OCI-LY3 (cell line): ENCODE results near the gene AP1S1.
A peak's percentile ranks its signal among the peaks of the same experiment; 100 is the strongest.

Experiments used
- H2AFZ ChIP-seq: fragments of 200-600, 300-600 bp; shearing (Covaris generic); 2 replicates; pipeline ENCODE4 v1.6.0; 2014; ENCODE audit warnings: antibody characterized with exemption, low read depth, low read length
- H3K27ac ChIP-seq: fragments of 200-600, 300-600 bp; sonication (generic); 2 replicates; pipeline ENCODE4 v1.5.1; 2014; ENCODE audit warnings: mild to moderate bottlenecking, low read length, moderate library complexity, mixed read lengths
- H3K27me3 ChIP-seq: fragments of 200-600, 300-600 bp; sonication (generic); 2 replicates; pipeline ENCODE4 v1.6.1; 2014; ENCODE audit warnings: low read depth, low read length, mixed read lengths
- H3K36me3 ChIP-seq: fragments of 200-600, 300-600 bp; sonication (generic); replicated peaks from 2 replicates; pipeline ENCODE3; 2014; ENCODE audit warnings: low read depth, low read length, mixed read lengths
- H3K4me1 ChIP-seq: fragments of 300-600, 200-600 bp; sonication (generic); 2 replicates; pipeline ENCODE4 v1.6.1; 2014; ENCODE audit warnings: low read length, mixed read lengths
- H3K4me2 ChIP-seq: fragments of 200-600, 300-600 bp; sonication (generic); 2 replicates; pipeline ENCODE4 v1.6.1; 2014; ENCODE audit warnings: low read length, mixed read lengths
- H3K4me3 ChIP-seq: fragments of 300-600, 200-600 bp; sonication (generic); 2 replicates; pipeline ENCODE4 v1.5.1; 2014; ENCODE audit warnings: antibody characterized with exemption, mild to moderate bottlenecking, low read length, moderate library complexity
- H3K79me2 ChIP-seq: fragments of 300-600, 200-600 bp; shearing (Covaris generic); 2 replicates; pipeline ENCODE4 v1.6.1; 2014; ENCODE audit warnings: mild to moderate bottlenecking, low read length, mixed read lengths
- H3K9ac ChIP-seq: fragments of 300-600, 200-600 bp; shearing (Covaris generic); 2 replicates; pipeline ENCODE4 v1.6.0; 2014; ENCODE audit warnings: mild to moderate bottlenecking, low read length, moderate library complexity
- H3K9me3 ChIP-seq: fragments of 200-600, 300-600 bp; shearing (Covaris generic); 2 replicates; pipeline ENCODE4 v1.6.1; 2014; ENCODE audit warnings: low read length, mixed read lengths; ENCODE audit not compliant: insufficient read depth
- H4K20me1 ChIP-seq: fragments of 200-600, 300-600 bp; sonication (generic); 2 replicates; pipeline ENCODE4 v1.6.1; 2016; ENCODE audit warnings: low read length, mixed read lengths; ENCODE audit not compliant: insufficient read depth
- EZH2phosphoT487 ChIP-seq: fragments of 200-600 bp; shearing (Covaris generic); IDR thresholded peaks from 2 replicates; pipeline ENCODE4 v1.6.1; 2018; ENCODE audit warnings: antibody characterized with exemption, mixed run types, low read depth
- TF ChIP-seq, protein P1 (sequence below): fragments of 200-600, 300-600 bp; sonication (generic); IDR thresholded peaks from 2 replicates; pipeline ENCODE4 v1.5.1; 2014; ENCODE audit warnings: antibody characterized with exemption, low read length, low read depth

The AP1S1 gene

DNA sequence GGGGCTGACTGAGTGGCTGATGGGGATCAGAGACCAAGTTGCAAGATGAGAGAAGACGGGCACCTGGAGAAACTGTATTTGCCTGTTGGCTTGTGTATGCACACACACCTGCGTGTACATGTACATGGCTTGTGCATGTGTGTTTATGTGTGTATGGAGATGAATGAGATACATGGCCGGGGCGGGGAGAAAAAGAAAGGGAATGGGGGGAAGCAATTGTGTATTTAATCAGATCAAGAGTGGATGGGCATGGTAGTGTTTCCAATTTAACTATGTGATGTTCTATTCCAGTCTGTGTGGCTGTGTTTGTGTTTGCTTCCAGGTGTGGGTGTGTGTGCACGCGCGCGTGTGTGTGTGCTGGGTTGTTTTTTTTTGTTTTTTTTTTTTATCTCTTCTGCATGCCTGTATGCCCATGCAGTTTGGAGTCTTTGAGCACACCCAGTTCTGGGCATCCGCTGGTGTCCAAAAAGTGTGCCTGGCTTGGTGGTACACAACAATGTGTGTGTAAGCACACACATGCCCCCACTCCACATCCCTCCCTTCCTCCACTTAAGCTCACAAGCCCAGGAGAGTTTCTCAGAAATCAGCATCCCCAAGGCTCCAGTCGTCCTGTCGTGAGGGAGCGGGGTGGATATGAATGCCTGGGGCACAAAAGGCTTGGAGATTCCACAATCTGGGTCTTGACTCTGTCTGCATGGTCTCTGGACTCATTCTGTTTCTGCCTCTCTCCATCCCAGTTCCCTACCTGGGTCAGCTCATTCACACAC lies 13.6 kb downstream of the AP1S1 start:
- peaks cover 21% of the 10 kb centered on the region for H3K4me1 ChIP-seq
- no peak for TF ChIP-seq EZH2phosphoT487
- TF ChIP-seq, protein P1, sequence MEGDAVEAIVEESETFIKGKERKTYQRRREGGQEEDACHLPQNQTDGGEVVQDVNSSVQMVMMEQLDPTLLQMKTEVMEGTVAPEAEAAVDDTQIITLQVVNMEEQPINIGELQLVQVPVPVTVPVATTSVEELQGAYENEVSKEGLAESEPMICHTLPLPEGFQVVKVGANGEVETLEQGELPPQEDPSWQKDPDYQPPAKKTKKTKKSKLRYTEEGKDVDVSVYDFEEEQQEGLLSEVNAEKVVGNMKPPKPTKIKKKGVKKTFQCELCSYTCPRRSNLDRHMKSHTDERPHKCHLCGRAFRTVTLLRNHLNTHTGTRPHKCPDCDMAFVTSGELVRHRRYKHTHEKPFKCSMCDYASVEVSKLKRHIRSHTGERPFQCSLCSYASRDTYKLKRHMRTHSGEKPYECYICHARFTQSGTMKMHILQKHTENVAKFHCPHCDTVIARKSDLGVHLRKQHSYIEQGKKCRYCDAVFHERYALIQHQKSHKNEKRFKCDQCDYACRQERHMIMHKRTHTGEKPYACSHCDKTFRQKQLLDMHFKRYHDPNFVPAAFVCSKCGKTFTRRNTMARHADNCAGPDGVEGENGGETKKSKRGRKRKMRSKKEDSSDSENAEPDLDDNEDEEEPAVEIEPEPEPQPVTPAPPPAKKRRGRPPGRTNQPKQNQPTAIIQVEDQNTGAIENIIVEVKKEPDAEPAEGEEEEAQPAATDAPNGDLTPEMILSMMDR: no peak
- no peak overlapping the region for H3K4me3 ChIP-seq
- peaks cover 42% of the 10 kb centered on the region for H3K27me3 ChIP-seq
- H3K27ac ChIP-seq: no peak overlapping the region
- no peak overlapping the region for H3K9ac ChIP-seq
- no peak overlapping the region for H2AFZ ChIP-seq
- H3K79me2 ChIP-seq: no peaks in the 10 kb centered on the region
- H3K4me2 ChIP-seq: no peak overlapping the region
- no peaks in the 10 kb centered on the region for H4K20me1 ChIP-seq
- no peaks in the 10 kb centered on the region for H3K9me3 ChIP-seq
- no peaks in the 10 kb centered on the region for H3K36me3 ChIP-seq

DNA sequence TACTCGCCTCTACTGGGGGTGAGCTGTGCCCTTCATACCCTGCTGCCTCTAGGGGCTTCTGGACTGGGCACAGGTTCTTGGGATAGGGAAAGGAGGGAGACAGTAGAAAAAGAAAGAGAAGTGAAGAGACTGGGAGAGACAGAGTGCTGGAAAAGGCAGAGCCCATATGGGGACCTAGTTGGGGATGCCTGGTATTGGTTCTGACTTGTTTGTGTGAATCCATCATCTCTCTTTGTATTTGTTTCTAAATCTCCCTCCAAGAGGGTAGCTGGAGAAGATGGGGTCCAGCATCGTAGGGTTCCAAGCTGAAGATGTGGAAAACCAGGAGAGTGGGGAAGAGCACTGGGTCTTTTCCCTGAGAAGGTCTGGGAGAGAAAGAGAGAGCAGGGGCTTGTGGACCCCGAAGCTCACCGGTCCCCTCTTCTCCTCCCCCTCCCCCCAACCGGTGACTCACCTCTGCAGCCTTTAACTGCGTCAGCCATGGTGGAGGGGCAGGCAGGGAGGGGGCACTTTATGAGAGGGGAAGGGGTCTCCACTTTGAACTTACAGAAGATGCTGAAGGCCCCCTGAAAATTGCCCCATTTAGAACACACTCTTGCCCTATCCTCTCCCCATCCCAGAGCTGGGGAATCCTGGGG lies 14.3 kb downstream of the AP1S1 start:
- no peaks in the 10 kb centered on the region for H3K9me3 ChIP-seq
- H4K20me1 ChIP-seq: no peaks in the 10 kb centered on the region
- no peak overlapping the region for H3K27ac ChIP-seq
- no peaks in the 10 kb centered on the region for H3K36me3 ChIP-seq
- peaks cover 21% of the 10 kb centered on the region for H3K4me1 ChIP-seq
- H2AFZ ChIP-seq: no peak overlapping the region
- no peaks in the 10 kb centered on the region for H3K79me2 ChIP-seq
- H3K4me3 ChIP-seq: no peak overlapping the region
- peaks cover 42% of the 10 kb centered on the region for H3K27me3 ChIP-seq
- TF ChIP-seq EZH2phosphoT487: no peak
- TF ChIP-seq, protein P1: no peak
- peak overlapping the region; percentile 99; the same call in 1 of the 2 replicates for H3K4me2 ChIP-seq
- no peak overlapping the region for H3K9ac ChIP-seq

DNA sequence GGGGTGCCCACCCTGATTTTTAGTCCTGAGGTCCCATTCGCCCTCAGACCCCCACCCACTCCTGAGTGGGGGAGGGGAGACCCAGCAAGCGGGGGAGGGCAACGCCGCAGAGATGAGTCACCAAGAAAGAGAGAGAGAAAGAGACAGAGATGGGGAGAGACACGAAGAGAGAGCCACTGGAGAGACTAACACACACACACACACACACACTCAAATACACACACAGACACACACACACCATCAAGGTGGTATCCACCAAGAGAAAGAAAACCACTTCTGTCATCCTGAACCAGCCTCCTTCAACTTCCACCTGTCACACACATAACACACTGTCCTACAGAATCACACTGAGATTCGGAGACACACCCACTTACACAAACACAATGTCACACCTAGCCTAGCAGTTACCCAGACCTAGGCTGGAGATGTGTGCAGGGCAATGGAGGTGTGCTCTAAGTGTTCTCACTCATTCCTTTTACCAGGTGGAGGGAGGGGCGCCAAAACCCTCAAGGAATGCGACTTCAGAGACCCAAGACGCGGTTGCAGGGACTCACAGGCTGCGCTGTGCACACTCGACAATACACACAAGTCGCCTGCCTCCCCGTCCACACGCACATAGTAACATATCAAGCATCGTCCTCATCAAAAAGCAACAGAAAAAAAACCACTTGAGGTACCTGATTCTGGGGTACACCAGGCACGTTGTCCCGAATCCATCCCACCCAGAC lies 15.0 kb downstream of the AP1S1 start:
- peaks cover 21% of the 10 kb centered on the region for H3K4me1 ChIP-seq
- H3K4me2 ChIP-seq: peak overlapping the region; percentile 99
- peak overlapping the region; percentile 97 for H2AFZ ChIP-seq
- H3K79me2 ChIP-seq: no peaks in the 10 kb centered on the region
- 0 out of 2 replicates have a peak overlapping the region, but pooled peaks have one; percentile 28 for H3K9ac ChIP-seq
- H4K20me1 ChIP-seq: no peaks in the 10 kb centered on the region
- H3K4me3 ChIP-seq: peak overlapping the region; percentile 75
- no peaks in the 10 kb centered on the region for H3K9me3 ChIP-seq
- H3K27ac ChIP-seq: no peak overlapping the region
- no peaks in the 10 kb centered on the region for H3K36me3 ChIP-seq
- TF ChIP-seq, protein P1: no peak
- TF ChIP-seq EZH2phosphoT487: no peak
- H3K27me3 ChIP-seq: peaks cover 42% of the 10 kb centered on the region
